Mucosa of descending colon (tissue), 3 donors: Measurements from ENCODE around the gene TEDC1. TPM values are rescaled to one million over a fixed set of nuclear protein-coding genes. Genes with fewer than 3 reads are reported as not detected.

Experiments
- ATAC-seq: fragments of 200-7000 bp; cut with Tn5 transposase; one replicate; pipeline ENCODE4 v1.9.1; 2020; ENCODE audit warnings: mild to moderate bottlenecking, moderate library complexity
- DNase-seq, 3 donors: peaks; one replicate each; pipeline ENCODE4 v3.0.0-alpha.2; 2020
- H3K36me3 ChIP-seq: fragments of 200-600 bp; one replicate; pipeline ENCODE4 v1.8.0; 2021; ENCODE audit warnings: low read depth, mild to moderate bottlenecking
- H3K4me1 ChIP-seq: fragments of 200-600 bp; one replicate; pipeline ENCODE4 v1.8.0; 2021; ENCODE audit warnings: low read depth, mild to moderate bottlenecking
- H3K4me3 ChIP-seq: fragments of 200-600 bp; one replicate; pipeline ENCODE4 v1.8.0; 2021; ENCODE audit warnings: mild to moderate bottlenecking
- H3K9me3 ChIP-seq: fragments of 200-600 bp; one replicate; pipeline ENCODE4 v1.8.0; 2021; ENCODE audit warnings: mild to moderate bottlenecking
- intact Hi-C, 2 donors: fragments of 100-400 bp; cut with DNase I in 1 of 2; cut with micrococcal nuclease in 1 of 2; formaldehyde crosslinking; loops; one replicate each; pipeline versions ENCODE4 v1.11.0 to v1.11.1; 2022; cut with DNase I, micrococcal nuclease
- total RNA-seq, 3 donors: library from RNA; stranded (reverse); fragmentation: NEBNext Ultra II Directional in 2 of 3; extraction: Animal tissue kit (Norgen Biotek cat#: 25700) in 2 of 3; gene quantifications; one replicate each; pipeline versions ENCODE4 v1.2.1 to v1.2.4, GENCODE V29; 2021 to 2023
- TF ChIP-seq, protein P1 (sequence below): fragments of 200-600 bp; IDR thresholded peaks from one replicate; pipeline ENCODE4 v1.8.0; 2022; ENCODE audit warnings: antibody characterized with exemption, mild to moderate bottlenecking
- donor health status: DM: no; HTN: no; CAD: no; lungs with moderate emphysema.
- donor health status: DM: no; HTN: no; CAD: no.
- donor health status: DM: no; HTN: yes; CAD: no.

The TEDC1 gene
- total RNA-seq, 3 donors from 2014 or later, result 11.8 to 23.9 (median 21.8) TPM

DNA sequence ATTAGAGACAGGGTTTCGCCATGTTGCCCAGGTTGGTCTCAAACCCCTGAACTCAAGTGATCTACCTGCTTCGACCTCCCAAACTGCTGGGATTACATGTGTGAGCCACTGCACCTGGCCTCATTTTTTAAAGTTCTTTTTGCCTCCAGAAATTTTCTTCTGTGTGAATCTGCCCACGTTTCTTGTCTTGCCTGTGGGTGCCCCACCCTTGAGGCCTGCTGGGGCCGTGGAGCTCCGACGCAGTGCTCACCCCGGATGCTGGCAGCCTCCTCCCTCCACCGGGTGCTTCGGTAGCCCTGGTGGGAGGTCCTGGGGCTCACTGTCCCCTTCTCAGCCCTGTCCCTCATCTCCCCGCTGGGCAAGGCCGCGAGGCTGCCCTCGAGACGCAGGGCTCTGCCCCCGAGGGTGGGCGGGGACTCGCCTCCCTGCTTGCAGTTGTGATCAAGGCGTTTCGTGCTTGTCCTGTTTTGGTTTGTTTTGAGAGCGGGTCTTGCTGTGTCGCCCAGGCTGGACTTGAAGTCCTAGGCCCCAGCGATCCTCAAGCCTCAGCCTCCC lies 35.9 kb upstream of the TEDC1 start:
- DNase-seq (peak in 1 of 3 donors; percentile 12), ATAC-seq (no peak)
- TF ChIP-seq, protein P1, sequence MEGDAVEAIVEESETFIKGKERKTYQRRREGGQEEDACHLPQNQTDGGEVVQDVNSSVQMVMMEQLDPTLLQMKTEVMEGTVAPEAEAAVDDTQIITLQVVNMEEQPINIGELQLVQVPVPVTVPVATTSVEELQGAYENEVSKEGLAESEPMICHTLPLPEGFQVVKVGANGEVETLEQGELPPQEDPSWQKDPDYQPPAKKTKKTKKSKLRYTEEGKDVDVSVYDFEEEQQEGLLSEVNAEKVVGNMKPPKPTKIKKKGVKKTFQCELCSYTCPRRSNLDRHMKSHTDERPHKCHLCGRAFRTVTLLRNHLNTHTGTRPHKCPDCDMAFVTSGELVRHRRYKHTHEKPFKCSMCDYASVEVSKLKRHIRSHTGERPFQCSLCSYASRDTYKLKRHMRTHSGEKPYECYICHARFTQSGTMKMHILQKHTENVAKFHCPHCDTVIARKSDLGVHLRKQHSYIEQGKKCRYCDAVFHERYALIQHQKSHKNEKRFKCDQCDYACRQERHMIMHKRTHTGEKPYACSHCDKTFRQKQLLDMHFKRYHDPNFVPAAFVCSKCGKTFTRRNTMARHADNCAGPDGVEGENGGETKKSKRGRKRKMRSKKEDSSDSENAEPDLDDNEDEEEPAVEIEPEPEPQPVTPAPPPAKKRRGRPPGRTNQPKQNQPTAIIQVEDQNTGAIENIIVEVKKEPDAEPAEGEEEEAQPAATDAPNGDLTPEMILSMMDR, result no peak
- intact Hi-C loops, result no loop called here
- Histone ChIP-seq H3K4me3 (no peak overlapping the region), H3K4me1 (no peaks in the 10 kb centered on the region), H3K9me3 (no peaks in the 10 kb centered on the region), H3K36me3 (no peaks in the 10 kb centered on the region)

DNA sequence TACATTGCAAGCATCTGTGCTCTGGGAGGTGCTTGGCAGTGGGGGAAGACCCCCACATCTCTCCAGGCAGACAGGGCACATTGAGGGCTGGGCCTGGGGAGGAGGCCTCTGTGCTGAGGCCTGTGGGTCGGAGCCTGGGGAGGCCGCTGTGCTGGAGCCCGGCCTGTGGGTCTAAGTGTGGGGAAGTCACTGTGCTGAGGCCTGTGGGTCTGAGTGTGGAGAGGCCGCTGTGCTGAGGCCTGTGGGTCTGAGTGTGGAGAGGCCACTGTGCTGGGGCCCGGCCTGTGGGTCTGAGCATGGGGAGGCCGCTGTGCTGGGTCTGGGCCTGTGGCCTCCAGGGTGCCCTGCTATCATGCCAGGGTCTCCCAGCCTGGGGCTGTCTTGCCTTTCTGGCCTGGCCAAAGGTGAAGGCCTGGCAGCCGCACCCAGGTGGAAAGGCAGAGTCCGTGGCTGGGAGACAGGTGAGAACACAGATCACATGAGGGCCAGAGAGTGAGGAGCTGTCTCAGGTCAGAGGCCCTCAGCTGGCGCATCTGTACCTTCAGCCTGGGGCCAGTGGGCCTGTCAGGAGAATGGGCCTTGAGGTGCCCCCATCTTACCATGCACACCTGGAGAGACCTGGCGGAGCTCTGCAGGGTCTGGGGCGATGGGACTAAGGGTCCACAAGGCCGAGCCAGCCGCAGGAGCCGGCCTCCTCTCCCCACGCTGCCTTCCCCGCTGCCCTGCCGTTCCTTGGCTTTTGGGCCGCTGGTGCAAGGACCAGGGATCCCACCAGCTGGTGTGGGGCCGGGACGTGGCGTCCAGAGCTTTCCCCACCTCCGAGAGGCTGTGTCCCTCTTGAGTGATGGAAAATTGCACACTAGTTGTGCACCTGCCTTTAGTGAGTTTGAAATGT lies 35.0 kb upstream of the TEDC1 start:
- H3K36me3 ChIP-seq, result no peaks in the 10 kb centered on the region
- no peak overlapping the region for H3K4me3 ChIP-seq
- intact Hi-C loops, result no loop called here
- TF ChIP-seq, protein P1, result no peak
- no peaks in the 10 kb centered on the region for H3K9me3 ChIP-seq
- ATAC-seq (peak; percentile 28), DNase-seq (peak in 1 of 3 donors; percentile 29)
- H3K4me1 ChIP-seq, result no peaks in the 10 kb centered on the region

DNA sequence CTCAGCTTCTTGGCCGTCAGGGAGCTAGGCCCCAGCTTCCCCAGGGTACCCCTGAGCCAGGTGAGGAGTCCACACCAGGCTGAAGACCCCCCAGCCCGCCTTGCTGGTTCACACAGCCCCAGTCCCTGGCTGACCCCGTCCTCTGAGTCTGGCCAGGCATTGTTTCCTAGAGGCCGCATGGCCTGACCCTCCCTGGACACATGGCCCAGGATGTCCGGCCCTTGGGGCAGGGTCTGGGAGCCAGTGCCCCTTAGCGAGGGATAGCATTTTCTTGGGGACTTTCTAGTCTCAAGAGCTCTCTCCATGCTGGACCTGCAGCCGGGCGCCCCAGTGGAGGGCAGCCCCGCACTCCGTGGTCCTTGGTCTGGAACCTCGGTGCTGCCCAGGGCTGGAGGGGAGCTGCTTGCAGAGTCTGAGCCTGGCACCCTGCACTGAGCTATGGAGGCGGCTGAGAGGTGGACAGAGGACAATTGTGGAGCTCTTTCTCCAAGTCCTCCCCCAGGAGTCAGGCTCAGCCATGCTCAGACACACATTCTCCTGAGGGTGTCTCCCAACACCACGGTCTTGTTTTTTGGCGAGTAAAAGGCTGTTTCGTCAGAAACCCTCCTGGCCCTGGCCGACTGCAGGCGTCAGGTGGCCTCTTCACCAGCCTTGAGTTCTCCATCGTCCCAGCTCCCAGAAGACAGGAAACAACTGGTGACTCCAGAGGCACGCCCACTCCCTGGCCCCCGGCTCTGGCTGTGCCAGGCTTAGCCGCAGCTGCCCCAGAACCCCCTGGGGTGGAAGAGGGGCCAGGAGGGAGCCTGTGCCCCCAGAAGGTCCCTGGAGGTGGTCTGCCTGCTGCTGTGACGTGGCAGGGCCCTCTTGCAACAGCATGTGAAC lies 34.1 kb upstream of the TEDC1 start:
- Histone ChIP-seq H3K4me1 (no peaks in the 10 kb centered on the region), H3K36me3 (no peaks in the 10 kb centered on the region), H3K4me3 (no peak overlapping the region), H3K9me3 (no peaks in the 10 kb centered on the region)
- TF ChIP-seq, protein P1, result no peak
- intact Hi-C loops, result no loop called here
- DNase-seq, result no peak
- peak; percentile 8 for ATAC-seq

DNA sequence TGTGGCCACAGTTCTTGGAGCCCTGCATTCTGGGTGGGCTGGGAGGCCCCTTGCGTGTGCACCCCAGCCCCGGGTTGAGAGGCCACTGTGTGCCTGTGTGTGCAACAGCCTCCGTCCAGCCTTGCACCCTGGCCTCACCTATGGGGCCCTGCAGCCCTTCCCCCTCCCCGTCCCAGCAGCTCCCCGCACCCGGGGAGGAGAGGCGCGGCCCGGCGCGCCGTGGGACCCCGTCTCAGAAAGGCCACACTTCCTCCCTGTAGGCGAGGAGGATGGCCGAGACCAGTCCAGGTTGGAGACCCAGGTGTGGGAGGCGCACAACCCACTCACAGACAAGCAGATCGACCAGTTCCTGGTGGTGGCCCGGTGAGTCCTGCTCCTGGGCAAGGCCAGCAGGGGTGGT lies 33.0 kb upstream of the TEDC1 start:
- intact Hi-C loops, result no loop called here
- Histone ChIP-seq H3K36me3 (no peaks in the 10 kb centered on the region), H3K9me3 (no peaks in the 10 kb centered on the region), H3K4me1 (no peaks in the 10 kb centered on the region), H3K4me3 (no peak overlapping the region)
- TF ChIP-seq, protein P1, result no peak
- ATAC-seq, result no peak
- no peak for DNase-seq

DNA sequence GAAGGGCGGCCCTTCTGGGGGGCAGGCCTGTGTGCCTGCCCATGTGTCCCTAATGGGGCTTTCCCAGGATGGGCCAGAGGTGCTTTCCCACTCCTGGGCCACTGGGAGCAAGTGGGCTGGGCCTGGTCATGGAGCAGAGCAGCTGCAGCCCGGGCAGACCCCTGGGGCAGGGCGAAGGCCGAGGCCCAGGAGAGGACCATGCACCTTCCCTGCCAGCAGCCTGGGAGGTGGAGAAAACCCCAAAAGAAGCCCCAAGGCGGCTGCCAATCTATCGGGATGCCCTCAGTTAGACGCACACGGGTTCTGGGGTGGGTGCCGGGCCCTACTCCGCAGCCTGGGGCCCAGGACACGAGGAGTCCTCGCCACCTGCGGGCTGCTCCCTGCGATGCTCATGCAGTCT lies 32.5 kb upstream of the TEDC1 start:
- Histone ChIP-seq H3K9me3 (no peaks in the 10 kb centered on the region), H3K4me1 (no peaks in the 10 kb centered on the region), H3K36me3 (no peaks in the 10 kb centered on the region), H3K4me3 (no peak overlapping the region)
- TF ChIP-seq, protein P1, result no peak
- no peak for ATAC-seq
- DNase-seq, result no peak
- intact Hi-C loops, result no loop called here
